HL-60 (cell line): Measurements from ENCODE around the gene CMTM5.
"Not testable (repeated sequence)": the region's sequence is repeated elsewhere in the genome, so short reads cannot be mapped to it uniquely, and the experiment has no call there.

Source experiments
- DNase-seq, 2 experiments: peaks; one replicate each; pipeline ENCODE4 v3.0.0-alpha.2; 2010 to 2020; ENCODE audit warnings: low read depth in 1 of 2, low spot score in 1 of 2
- H3K27ac ChIP-seq: fragments of 250-450 bp; sonication (Bioruptor Pico); replicated peaks from 2 replicates; pipeline ENCODE4 v1.5.1; 2020; ENCODE audit warnings: mild to moderate bottlenecking, moderate library complexity
- H3K27me3 ChIP-seq: fragments of 250-450 bp; sonication (Bioruptor Pico); 2 replicates; pipeline ENCODE4 v1.5.1; 2021; ENCODE audit warnings: mild to moderate bottlenecking, moderate library complexity; ENCODE audit not compliant: insufficient read depth, poor library complexity, severe bottlenecking
- H3K4me3 ChIP-seq: replicated peaks from 2 replicates; pipeline ENCODE4 v1.5.1; 2011; ENCODE audit warnings: mild to moderate bottlenecking, control low read depth, low read length; ENCODE audit not compliant: insufficient read depth
- CTCF ChIP-seq: IDR thresholded peaks from one replicate; pipeline ENCODE4 v1.5.1; 2011; ENCODE audit warnings: low read length, control low read depth, inconsistent platforms; ENCODE audit not compliant: insufficient read depth
- GABPA ChIP-seq: IDR thresholded peaks from 2 replicates; pipeline ENCODE4 v1.6.1; 2012; ENCODE audit warnings: low read depth
- POLR2AphosphoS5 ChIP-seq: IDR thresholded peaks from 2 replicates; pipeline ENCODE4 v1.6.1; 2012; ENCODE audit warnings: low read depth
- SPI1 ChIP-seq: IDR thresholded peaks from 2 replicates; pipeline ENCODE4 v1.6.1; 2012; ENCODE audit warnings: low read depth, mild to moderate bottlenecking, borderline replicate concordance
- TF ChIP-seq, protein P1 (sequence below): IDR thresholded peaks from 2 replicates; pipeline ENCODE4 v1.6.1; 2012; ENCODE audit warnings: low read depth; ENCODE audit not compliant: insufficient replicate concordance

The CMTM5 gene

DNA sequence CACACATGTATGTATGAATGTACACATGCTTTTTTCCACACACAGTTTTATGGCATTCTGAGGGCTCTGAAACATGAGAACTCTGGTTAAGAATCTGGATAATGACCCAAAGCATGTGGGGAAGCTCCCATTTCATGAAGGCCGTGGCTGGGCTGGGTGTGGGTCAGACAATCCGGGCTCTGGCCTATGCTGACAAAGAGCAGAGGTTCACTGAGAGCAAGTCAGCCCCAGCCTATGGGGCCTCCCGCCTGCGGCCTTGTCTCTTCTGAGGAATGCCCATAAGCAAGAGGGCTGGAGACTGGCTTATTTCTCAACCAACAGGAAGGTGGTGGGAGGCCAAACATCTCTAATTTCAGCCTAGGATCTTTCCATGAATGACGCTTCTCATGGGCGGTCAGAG is 22.7 kb downstream of the CMTM5 start:
- Histone ChIP-seq H3K27ac (no peak overlapping the region), H3K27me3 (no peaks in the 10 kb centered on the region), H3K4me3 (no peak overlapping the region)
- no peak for DNase-seq
- TF ChIP-seq, protein P1, sequence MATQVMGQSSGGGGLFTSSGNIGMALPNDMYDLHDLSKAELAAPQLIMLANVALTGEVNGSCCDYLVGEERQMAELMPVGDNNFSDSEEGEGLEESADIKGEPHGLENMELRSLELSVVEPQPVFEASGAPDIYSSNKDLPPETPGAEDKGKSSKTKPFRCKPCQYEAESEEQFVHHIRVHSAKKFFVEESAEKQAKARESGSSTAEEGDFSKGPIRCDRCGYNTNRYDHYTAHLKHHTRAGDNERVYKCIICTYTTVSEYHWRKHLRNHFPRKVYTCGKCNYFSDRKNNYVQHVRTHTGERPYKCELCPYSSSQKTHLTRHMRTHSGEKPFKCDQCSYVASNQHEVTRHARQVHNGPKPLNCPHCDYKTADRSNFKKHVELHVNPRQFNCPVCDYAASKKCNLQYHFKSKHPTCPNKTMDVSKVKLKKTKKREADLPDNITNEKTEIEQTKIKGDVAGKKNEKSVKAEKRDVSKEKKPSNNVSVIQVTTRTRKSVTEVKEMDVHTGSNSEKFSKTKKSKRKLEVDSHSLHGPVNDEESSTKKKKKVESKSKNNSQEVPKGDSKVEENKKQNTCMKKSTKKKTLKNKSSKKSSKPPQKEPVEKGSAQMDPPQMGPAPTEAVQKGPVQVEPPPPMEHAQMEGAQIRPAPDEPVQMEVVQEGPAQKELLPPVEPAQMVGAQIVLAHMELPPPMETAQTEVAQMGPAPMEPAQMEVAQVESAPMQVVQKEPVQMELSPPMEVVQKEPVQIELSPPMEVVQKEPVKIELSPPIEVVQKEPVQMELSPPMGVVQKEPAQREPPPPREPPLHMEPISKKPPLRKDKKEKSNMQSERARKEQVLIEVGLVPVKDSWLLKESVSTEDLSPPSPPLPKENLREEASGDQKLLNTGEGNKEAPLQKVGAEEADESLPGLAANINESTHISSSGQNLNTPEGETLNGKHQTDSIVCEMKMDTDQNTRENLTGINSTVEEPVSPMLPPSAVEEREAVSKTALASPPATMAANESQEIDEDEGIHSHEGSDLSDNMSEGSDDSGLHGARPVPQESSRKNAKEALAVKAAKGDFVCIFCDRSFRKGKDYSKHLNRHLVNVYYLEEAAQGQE, result no peak
- TF ChIP-seq CTCF (no peak), POLR2AphosphoS5 (no peak), SPI1 (no peak), GABPA (no peak)

DNA sequence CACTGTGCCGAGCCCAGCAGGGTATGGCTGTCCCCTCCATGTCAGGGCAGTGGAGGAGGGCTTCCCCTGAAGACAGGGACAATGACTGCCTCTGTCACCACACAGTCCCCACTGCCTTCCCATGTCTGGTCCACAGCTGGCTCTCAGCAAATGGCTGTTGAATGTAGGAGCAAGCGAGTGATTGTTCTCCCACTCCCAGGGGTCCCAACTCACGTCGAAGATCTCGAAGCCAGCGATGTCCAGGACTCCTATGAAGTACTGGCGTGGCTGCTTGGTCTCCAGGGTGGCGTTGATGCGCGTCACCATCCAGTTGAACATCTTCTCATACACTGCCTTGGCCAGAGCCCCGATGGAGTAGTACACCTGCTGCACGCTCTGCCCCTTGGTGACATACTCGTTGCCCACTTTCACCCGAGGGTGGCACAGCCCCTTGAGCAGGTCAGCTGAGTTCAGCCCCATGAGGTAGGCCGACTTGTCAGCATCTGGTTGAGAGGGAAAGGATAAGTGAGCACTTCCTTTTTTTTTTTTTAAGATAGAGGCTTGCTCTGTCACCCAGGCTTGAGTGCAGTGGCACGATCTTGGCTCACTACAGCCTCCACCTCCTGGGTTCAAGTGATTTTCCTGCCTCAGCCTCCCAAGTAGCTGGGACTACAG is 23.8 kb downstream of the CMTM5 start:
- not testable (repeated sequence) for H3K27me3 ChIP-seq, H3K27ac ChIP-seq, H3K4me3 ChIP-seq
- TF ChIP-seq SPI1, result peak; percentile 87
- DNase-seq, result peak in 1 of 2 experiments; percentile 6

GRCh38 chr14:23401291-23401690 is 24.4 kb downstream of the CMTM5 start:
- no peaks in the 10 kb centered on the region for H3K27me3 ChIP-seq
- DNase-seq, result peak in 1 of 2 experiments; percentile 29

More at GRCh38 chr14:23401291-23401690, 24.4 kb downstream of the CMTM5 start:
- Histone ChIP-seq H3K27ac (no peak overlapping the region), H3K4me3 (no peak overlapping the region)
- TF ChIP-seq CTCF (no peak), SPI1 (no peak), GABPA (no peak), POLR2AphosphoS5 (no peak)
- TF ChIP-seq, protein P1, result no peak
